ENCODE measurements around the gene TMEM134. TPM values are rescaled to one million over a fixed set of nuclear protein-coding genes. Genes with fewer than 3 reads are reported as not detected.

The TMEM134 gene
- total and polyA plus RNA-seq, 10 of the 15 experiments (the other 5 are each of a cell fraction or from before 2014, with no cell fraction given), result 1.6 to 93.8 (median 27.8) TPM

- TF ChIP-seq CEBPZ (IDR thresholded peaks at IDR 0.05; ENCODE audit: low read depth, low read length) (no peak), PKNOX1 (IDR thresholded peaks at IDR 0.05) (peak; percentile 97), YY1 (IDR thresholded peaks at IDR 0.05; ENCODE audit: low read depth, low read length) (peak; percentile 99), HDGF (IDR thresholded peaks at IDR 0.05) (peak; percentile 67), MLLT1 (IDR thresholded peaks at IDR 0.05) (0 out of 2 replicates have a peak, but pooled peaks have one; percentile 48), TCF12 (IDR thresholded peaks at IDR 0.05; ENCODE audit: low read depth, low read length) (peak; percentile 82), SREBF1 (IDR thresholded peaks at IDR 0.05; ENCODE audit: low read length) (peak; percentile 57; the same call in 1 of the 2 replicates), EGR1 (IDR thresholded peaks at IDR 0.05; ENCODE audit: borderline replicate concordance in 1 of 2, low read depth in 2 of 2, low read length in 2 of 2) (peak in 1 of 2 experiments; percentile 51; a peak in 1 of 3 replicates), JUND (IDR thresholded peaks at IDR 0.05; ENCODE audit: low read depth, low read length) (no peak), MYC (IDR thresholded peaks at IDR 0.05; ENCODE audit: insufficient read depth, insufficient read length, insufficient replicate concordance, low read length, severe bottlenecking) (no peak), SIN3A (IDR thresholded peaks at IDR 0.05; ENCODE audit: low read depth, low read length) (peak; percentile 90), POLR2A (IDR thresholded peaks at IDR 0.05; ENCODE audit: low read depth, low read length) (peak; percentile 87), BACH1 (IDR thresholded peaks at IDR 0.05; ENCODE audit: borderline replicate concordance) (peak; percentile 72; the same call in 1 of the 2 replicates), CBX5 (IDR thresholded peaks at IDR 0.05; ENCODE audit: low read depth) (no peak), REST (IDR thresholded peaks at IDR 0.05; ENCODE audit: low read depth, low read length) (no peak), POU2F2 (IDR thresholded peaks at IDR 0.05; ENCODE audit: borderline replicate concordance, low read depth, low read length) (peak; percentile 47; the same call in 2 of the 3 replicates), KDM1A (IDR thresholded peaks at IDR 0.05; ENCODE audit: borderline replicate concordance) (no peak), SMAD1 (IDR thresholded peaks at IDR 0.05; ENCODE audit: low read depth, partially characterized antibody) (no peak), NFIC (IDR thresholded peaks at IDR 0.05; ENCODE audit: low read depth, low read length) (no peak), IKZF1 (conservative IDR thresholded peaks at IDR 0.05) (peak; percentile 96), RFX5 (IDR thresholded peaks at IDR 0.05; ENCODE audit: low read depth, low read length) (no peak)
These were observed 40.7 kb downstream of the TMEM134 start, which contains the start of gene RPS6KB2 (continued) for GRCh38 chr11:67428052-67429001.

Data from GM12878 (cell line).